NCI-H2081 treated with DMSO at 0.1 percent for 48 hours (cell line): ENCODE measurements around the gene TP53BP2.
"Not testable (repeated sequence)": the region's sequence is repeated elsewhere in the genome, so short reads cannot be mapped to it uniquely, and the experiment has no call there.

Source experiments
- DNase-seq: peaks from one replicate; lab custom pipeline; 2025; lab: John Stamatoyannopoulos, UW

Gene TP53BP2

DNA sequence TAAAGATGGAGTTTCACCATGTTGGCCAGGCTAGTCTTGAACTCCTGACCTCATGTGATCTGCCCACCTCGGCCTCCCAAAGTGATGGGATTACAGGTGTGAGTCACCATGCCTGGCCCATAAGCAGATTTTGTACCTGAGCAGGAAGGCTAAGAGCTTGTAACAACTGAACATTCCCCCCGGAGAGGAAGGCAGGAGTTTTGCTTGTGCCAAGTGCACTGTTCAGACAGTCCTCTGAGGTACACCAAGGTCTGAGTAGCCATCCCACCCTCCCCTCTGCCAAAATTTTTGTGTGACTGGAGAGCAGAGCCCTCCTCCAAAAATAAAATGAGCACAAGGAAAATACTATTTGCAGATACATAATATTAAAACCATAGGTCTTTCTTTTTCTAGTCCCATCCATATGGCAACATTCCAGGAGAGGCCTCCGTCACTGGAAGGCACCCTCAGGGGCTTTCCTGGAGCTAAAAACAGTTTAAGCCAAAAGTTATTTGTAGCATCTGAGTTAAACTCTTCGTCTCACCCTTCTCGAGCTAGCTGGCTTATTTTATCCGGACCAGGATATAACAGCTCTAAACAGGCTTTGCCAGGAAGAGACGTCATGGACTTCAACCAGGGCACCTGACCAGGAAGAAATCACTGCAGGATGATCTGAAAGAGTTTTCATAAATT lies 106.2 kb downstream of the TP53BP2 start:
- no peak for DNase-seq

DNA sequence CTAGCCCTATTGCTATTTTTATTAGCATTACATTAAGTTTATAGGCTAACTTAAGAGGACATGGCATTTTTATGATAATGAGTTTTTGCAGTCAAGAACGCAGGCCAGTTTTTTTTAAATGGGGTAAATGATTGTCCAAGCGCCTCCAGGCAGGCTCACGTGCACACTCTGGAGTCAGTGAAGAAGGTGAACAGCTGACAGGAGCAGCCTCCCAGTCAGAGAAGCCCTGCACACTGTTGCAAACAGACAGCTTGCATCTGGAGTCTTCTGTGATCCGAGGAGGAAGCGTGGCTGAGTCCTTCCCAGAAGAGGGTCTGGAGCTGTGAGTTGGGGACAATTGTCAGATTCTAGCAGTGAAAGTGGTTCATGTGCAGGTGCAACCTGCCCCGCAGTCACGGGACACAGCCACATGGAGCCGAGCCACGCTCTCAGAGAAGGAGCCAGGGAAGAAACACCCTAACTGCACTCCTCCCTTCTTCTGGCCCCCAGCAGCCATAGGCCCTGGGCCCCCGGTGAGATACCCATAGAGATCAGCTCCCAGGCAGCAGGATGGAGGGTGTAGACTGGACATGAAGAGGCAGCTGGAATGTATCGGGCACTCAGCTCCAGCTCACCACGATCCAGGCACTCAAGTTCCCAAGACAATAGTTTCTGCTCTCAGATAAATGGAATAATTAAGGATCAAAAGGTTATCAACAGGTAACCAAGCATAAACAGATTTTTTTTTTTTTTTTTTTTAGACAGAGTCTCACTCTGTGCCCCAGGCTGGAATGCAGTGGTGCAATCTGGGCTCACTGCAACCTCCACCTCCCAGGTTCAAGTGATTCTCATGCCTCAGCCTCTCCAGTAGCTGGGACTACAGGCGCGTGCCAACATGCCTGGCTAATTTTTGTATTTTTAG lies 107.0 kb downstream of the TP53BP2 start:
- no peak for DNase-seq

GRCh38 chr1:223737342-223737741 lies 108.4 kb downstream of the TP53BP2 start:
- DNase-seq, result no peak

GRCh38 chr1:223736638-223737037 lies 109.1 kb downstream of the TP53BP2 start:
- not testable (repeated sequence) for DNase-seq

- no peak for DNase-seq
These were observed 111.6 kb downstream of the TP53BP2 start for GRCh38 chr1:223733898-223734852.

- peak; percentile 44 for DNase-seq
These were observed 112.6 kb downstream of the TP53BP2 start for GRCh38 chr1:223732993-223733798.

DNA sequence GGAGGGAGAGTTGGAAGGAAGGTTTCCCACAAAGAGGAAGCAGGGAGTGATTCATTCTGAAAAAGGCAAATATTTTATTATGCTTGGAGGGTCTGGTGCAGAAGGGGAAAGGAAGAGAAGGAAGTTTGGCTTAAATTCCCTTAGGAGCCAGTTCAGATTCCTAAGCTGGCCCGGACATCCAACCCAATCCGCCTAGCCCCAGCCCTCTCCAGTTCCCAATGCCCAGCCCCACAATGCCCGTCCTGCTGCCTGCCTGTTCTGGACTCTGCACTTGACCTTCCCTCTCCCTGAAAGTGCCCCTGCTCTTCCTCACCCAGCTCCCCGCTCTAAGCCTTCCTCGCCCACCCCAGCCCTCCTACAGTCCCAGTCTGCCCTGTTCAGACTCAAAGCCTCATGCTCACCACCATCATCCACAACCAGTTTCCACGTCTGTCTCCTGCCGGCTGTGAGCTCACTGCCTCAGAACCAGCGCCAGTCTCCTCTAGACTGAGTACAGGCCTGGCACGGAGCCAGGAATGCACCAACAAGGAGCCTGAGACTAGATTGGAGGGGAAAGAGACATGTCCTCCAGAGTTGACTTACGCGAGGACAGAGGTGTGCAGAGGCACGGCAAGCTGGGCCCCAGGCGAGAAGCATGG lies 114.5 kb downstream of the TP53BP2 start:
- no peak for DNase-seq

GRCh38 chr1:223730479-223731132 lies 115.1 kb downstream of the TP53BP2 start:
- DNase-seq, result no peak

DNA sequence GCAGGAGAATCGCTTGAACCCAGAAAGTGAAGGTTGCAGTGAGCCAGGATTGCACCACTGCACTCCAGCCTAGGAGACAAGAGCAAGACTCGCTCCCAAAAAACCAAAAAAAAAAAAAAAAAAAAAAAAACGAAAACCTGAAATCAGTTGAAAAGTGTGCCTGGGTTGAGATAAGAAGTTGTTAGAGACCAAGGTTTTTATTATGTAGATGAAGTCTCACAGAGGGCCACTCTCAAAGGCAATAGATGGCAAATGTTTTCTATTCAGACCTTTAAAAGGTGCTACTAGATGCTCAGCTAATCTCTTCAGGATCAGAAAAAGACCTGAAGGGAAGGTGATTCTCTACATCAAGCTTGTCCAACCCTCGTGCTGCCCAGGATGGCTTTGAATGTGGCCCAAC lies 115.8 kb downstream of the TP53BP2 start:
- no peak for DNase-seq
